Activated T-helper 2 cell treated with anti-CD3 and anti-CD28 coated beads, Interferon-gamma antibody, Interleukin-2, Interleukin-4, amounts not matched to agents 10 μg/mL and 5 μg/mL and 100 μg/mL, durations not matched to agents 14 hours and 24 hours and 36 hours (primary cell): Measurements from ENCODE around the gene THRB. TPM values are rescaled to one million over a fixed set of nuclear protein-coding genes. Genes with fewer than 3 reads are reported as not detected.

Experiments used
- DNase-seq: peaks from one replicate; pipeline ENCODE4 v3.0.0; 2021; ENCODE audit warnings: low spot score
- H3K27ac Mint-ChIP-seq: one replicate; pipeline ENCODE4 v1.8.0; 2021; ENCODE audit warnings: mixed read lengths
- H3K27me3 Mint-ChIP-seq: one replicate; pipeline ENCODE4 v1.8.0; 2021; ENCODE audit warnings: low read depth, mixed read lengths
- H3K36me3 Mint-ChIP-seq: one replicate; pipeline ENCODE4 v1.8.0; 2021; ENCODE audit warnings: low read depth, mixed read lengths
- H3K4me1 Mint-ChIP-seq: one replicate; pipeline ENCODE4 v1.8.0; 2021; ENCODE audit warnings: low read depth, mixed read lengths
- H3K4me3 Mint-ChIP-seq: one replicate; pipeline ENCODE4 v1.8.0; 2021; ENCODE audit warnings: low read depth, mild to moderate bottlenecking, moderate library complexity, mixed read lengths
- H3K9me3 Mint-ChIP-seq: one replicate; pipeline ENCODE4 v1.8.0; 2021; ENCODE audit warnings: mixed read lengths
- intact Hi-C: fragments of 100-400 bp; cut with micrococcal nuclease; formaldehyde crosslinking; loops from one replicate; pipeline ENCODE4 v1.15.1; 2023
- total RNA-seq: library from RNA; stranded (reverse); gene quantifications from 2 replicates; pipeline ENCODE4 v1.2.3, GENCODE V29; 2022

THRB gene
- total RNA-seq, 1 donor from 2014 or later, result not detected

DNA sequence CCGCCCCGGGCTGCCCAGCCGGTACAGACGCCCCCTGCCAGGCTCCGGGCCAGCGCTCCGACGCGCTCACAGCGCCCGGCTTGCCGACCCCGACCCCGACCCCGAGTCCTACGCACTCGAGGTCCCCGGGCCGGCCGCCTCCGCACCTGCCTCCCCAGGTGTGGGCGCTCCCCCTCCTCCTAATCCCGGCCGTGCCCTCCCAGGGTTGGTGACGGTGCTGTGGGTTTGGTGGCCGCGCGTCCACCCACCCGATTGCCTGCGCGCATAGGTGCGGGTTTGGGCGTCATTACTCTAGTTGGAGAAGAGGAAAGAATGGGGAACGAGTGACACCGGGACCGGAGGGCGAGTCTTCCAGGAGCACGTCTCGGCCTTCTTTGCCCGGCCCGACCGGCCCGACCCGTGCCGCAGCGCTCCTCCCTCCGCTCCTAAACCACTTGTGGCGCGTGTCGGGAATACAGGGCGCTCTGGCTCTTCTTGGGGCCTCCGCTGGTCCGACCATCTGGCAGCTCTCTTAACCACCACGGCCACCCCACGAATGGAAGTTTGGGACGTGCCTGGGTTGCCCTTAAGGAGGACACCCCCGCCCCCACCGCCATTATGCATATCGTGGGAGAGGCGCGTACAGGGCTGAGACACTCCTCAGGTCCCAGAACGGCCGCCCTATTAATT lies 810 bp upstream of the THRB start:
- Mint-ChIP-seq H3K9me3 (no peaks in the 10 kb centered on the region), H3K27ac (peak overlapping the region; percentile 46), H3K36me3 (no peaks in the 10 kb centered on the region), H3K4me1 (peaks cover 2% of the 10 kb centered on the region), H3K27me3 (peaks cover 52% of the 10 kb centered on the region), H3K4me3 (no peak overlapping the region)
- intact Hi-C loops, result loop anchor here (10.0 kb wide), 1 partner anchor 189 kb away; no protein-coding TSS in a partner anchor
- no peak for DNase-seq

DNA sequence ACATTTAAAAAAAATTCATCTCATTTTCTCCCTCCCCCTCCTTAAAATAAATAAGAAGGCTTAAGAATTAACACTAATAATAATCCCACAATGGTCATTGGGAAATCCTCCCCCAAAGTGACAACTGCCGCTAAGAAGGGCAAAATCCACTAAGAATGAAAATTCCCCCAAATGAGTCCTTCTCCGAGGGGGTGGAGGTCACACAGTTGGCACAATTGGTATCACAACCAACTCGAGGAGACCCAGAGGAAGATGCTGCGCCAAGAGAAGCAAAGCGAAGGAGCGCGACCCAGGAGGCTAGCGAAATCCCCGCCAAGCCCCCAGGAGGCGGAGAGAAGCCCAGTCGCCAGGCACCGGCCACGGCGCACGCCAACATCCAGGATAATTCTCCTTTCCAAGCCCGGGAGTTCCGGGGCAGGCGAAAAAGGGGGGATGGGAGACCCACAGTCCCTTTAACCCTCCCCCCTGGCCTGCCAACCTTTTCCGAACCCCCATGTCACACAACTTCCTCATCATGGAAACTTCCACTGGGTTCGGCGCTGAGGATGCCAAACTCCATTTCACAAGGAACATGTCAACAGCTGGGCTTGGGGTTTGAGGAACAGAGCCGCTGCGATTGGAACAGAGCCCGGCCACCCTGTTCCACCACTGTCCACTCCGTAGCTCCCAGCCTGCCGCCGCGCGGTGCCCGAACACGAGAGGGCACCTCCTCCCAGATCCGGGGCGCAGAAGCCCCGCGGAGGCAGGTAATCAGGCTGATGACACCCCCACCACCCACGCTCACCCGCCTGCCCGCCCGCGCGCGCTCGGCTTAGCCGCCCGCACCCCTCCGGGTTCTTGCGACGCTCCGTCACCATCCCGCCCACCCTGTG lies 668 bp downstream of the THRB start:
- Mint-ChIP-seq H3K36me3 (no peaks in the 10 kb centered on the region), H3K27me3 (peaks cover 52% of the 10 kb centered on the region)
- intact Hi-C loops, result loop anchor here (10.0 kb wide), 1 partner anchor 191 kb away; no protein-coding TSS in a partner anchor

DNA sequence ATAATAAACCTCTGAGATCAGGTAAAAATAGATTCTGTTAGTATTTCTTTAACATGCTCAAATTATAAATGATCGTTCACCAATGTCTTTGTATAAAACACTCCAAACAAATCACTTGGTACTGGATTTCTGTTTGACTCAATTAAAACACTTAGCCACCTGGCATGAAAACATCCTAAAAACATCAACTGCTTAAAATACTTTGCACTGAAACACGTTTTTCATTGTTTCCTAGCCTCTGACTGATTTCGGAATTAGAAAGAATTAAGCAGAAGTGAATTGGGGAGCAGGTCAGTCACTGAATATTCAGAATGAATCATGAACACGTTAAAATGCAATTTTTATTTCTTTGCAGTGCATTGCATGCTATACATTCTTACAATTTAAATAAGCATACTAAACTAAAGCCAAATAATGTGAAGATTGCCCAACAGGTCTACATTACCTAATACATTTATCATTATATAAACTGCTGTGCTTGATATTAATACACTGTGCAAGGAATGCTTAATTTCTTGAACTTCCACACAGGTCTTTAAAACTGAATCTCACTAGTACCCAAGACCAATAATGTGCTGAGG lies 1.6 kb downstream of the THRB start:
- H3K27me3 Mint-ChIP-seq, result peaks cover 52% of the 10 kb centered on the region
- no peaks in the 10 kb centered on the region for H3K9me3 Mint-ChIP-seq
- peaks cover 2% of the 10 kb centered on the region for H3K4me1 Mint-ChIP-seq
- no peak for DNase-seq
- H3K27ac Mint-ChIP-seq, result no peak overlapping the region
- H3K4me3 Mint-ChIP-seq, result no peak overlapping the region
- H3K36me3 Mint-ChIP-seq, result no peaks in the 10 kb centered on the region
- intact Hi-C loops, result loop anchor here (10.0 kb wide), 1 partner anchor 192 kb away; no protein-coding TSS in a partner anchor

More for the DNA sequence above, 668 bp downstream of the THRB start:
- no peak for DNase-seq
- H3K4me3 Mint-ChIP-seq, result no peak overlapping the region
- H3K27ac Mint-ChIP-seq, result no peak overlapping the region
- H3K9me3 Mint-ChIP-seq, result no peaks in the 10 kb centered on the region
- H3K4me1 Mint-ChIP-seq, result peaks cover 2% of the 10 kb centered on the region

DNA sequence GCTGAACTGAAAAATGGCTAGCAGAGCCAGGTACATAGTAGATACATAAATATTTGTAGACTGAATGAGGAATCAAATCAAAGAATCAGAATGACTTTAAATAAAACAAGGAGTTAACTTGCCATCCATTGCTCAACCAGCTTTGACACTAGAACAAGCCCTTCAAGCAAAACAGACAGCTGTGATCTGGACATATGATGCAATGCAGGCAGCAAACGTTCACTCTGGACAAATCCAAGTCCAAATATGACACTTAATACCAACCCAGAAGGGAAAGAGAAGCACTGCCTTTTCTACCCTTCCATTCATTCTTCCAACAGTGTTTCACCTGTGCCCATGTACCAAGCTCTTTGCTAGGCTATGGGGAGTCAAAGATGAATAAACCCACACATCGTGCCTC lies 4.5 kb downstream of the THRB start:
- Mint-ChIP-seq H3K27ac (no peak overlapping the region), H3K4me3 (no peak overlapping the region), H3K36me3 (no peaks in the 10 kb centered on the region), H3K27me3 (peaks cover 30% of the 10 kb centered on the region), H3K9me3 (no peaks in the 10 kb centered on the region), H3K4me1 (no peaks in the 10 kb centered on the region)
- DNase-seq, result no peak
- intact Hi-C loops, result loop anchor here (10.0 kb wide), 1 partner anchor 195 kb away; no protein-coding TSS in a partner anchor

DNA sequence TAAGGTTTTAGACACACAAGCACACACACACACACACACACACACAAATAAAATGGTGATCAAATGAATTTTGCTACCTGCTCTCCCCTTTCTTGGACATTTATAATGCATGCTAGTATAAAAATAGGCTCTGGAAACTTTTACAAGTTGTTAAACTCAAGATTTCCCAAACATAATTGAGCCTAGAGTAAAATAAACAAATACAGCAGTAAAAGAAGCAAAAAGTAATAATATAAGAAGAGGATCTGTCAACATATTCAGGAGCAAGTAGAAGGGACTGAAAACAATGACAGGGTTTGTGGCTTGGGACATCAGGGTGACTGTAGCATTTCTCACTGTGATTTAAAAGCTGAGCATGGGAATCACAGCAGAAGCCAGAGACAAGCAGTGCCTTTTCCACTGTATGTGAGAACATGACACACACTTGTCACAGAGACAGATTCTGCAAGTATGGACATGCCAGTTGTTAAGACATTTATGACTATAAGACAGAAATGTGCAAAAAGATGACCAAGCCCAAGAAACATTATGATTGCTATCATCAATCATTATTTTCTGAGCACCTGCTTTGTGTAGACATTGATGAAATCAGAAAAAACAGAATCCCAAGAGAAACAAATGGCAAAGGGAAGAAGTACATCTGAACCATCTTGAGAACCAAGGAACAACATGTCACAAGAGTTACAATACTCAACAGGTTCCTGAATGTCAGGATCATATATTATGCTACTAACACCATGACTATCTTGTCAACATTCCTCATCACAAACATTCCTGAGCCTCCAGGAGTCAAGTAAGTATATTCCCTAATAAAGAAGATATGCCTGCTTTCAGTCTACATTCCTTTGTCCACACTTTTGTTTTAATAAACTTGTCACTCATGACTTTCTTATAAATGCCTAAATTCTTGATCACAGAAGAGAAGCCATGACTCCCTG lies 7.1 kb downstream of the THRB start:
- Mint-ChIP-seq H3K27me3 (peaks cover 12% of the 10 kb centered on the region), H3K4me1 (no peaks in the 10 kb centered on the region), H3K4me3 (no peak overlapping the region), H3K9me3 (no peaks in the 10 kb centered on the region), H3K27ac (no peak overlapping the region), H3K36me3 (no peaks in the 10 kb centered on the region)
- intact Hi-C loops, result no loop called here
- no peak for DNase-seq

DNA sequence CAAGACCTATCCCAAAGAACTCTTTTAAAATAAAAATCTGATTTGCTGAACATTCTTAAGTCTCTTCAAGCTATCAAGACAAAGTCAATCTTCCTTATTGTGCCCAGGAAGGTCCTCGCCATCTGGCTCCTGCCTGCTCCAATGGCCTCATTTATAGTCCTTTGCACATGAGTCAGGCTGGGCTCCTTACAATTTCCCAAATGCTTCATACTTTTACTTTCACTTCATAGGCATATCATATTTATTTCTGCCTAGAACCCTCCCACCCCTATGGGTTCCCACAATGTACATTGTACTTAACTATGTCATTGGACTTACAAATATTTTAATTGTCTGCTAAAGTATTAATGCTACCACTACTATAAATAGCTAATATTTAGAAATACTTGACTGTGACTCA lies 9.1 kb downstream of the THRB start:
- no peaks in the 10 kb centered on the region for H3K36me3 Mint-ChIP-seq
- intact Hi-C loops, result no loop called here
- no peak for DNase-seq
- H3K4me1 Mint-ChIP-seq, result no peaks in the 10 kb centered on the region
- no peak overlapping the region for H3K27ac Mint-ChIP-seq
- no peaks in the 10 kb centered on the region for H3K27me3 Mint-ChIP-seq
- H3K9me3 Mint-ChIP-seq, result no peaks in the 10 kb centered on the region
- no peak overlapping the region for H3K4me3 Mint-ChIP-seq

DNA sequence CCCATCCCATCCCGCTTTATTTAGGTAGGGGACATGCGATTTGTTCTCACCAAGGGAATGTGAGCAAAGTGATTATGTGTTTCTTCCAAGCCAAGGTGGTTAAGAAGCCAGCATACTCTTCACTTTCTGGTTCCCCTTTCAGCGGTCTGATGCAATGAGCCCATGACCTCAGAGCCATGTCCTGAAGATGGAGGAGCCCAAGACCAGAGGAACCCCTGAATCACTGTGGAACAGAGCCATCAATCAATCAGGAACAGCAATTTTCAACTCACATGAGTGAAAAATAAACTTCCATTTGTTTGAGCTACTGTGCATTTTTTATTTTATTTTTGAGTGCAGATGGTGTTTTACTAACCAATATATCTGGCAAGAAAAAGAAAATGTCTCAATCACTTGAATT lies 10.8 kb downstream of the THRB start:
- Mint-ChIP-seq H3K4me1 (no peaks in the 10 kb centered on the region), H3K4me3 (no peak overlapping the region), H3K27ac (no peak overlapping the region), H3K27me3 (no peaks in the 10 kb centered on the region), H3K9me3 (no peaks in the 10 kb centered on the region), H3K36me3 (no peaks in the 10 kb centered on the region)
- intact Hi-C loops, result no loop called here
- no peak for DNase-seq

DNA sequence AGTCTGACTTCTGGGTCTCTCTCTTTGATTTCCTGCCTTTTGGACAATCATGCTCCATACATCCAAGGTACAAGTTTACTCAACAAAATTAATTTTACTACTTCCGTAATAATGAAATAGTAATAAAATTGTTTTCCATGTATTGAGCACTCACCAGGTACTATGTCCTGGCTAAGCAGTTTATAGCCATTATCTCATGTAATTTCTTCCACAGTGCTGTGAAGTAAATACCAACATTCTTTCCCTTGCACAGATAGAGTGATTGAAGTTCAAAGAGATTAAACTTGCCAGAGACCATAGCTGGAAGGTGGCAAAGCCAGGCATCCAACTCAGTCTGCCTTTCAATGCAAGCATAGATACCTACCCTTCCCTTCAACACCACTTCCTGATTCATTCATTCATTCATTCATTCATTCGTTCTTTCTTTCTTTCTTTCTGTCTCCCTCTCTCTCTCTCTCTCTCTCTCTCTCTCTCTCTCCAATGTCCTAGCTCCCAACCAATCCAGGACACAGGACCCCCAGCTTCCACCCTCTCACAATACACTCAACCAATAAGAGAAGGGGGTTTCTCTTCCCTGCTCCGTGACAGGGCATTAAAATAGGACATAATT lies 12.4 kb downstream of the THRB start:
- Mint-ChIP-seq H3K27ac (no peak overlapping the region), H3K36me3 (no peaks in the 10 kb centered on the region), H3K4me3 (no peak overlapping the region), H3K4me1 (no peaks in the 10 kb centered on the region), H3K9me3 (no peaks in the 10 kb centered on the region), H3K27me3 (no peaks in the 10 kb centered on the region)
- no peak for DNase-seq
- intact Hi-C loops, result no loop called here

DNA sequence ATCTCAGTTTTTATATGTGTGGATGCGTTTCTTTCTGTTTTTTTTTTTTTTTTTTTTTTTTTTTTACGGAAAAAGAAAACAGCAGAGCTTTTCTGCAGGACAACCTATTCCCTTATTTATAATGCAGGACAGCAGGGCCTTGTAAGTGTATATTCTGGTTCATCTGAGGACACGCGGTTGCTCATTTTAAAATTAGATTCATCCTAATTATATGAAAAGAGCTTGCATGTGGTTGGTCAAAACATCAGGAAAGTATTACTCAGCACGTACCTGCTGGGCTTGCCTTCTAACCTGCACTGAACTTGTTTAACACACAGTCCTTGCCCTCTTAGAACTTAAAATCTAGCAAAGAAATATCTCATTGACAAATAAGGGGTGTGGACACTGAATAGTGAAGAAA lies 13.5 kb downstream of the THRB start:
- no peaks in the 10 kb centered on the region for H3K9me3 Mint-ChIP-seq
- no peaks in the 10 kb centered on the region for H3K27me3 Mint-ChIP-seq
- no peak overlapping the region for H3K4me3 Mint-ChIP-seq
- intact Hi-C loops, result no loop called here
- H3K27ac Mint-ChIP-seq, result no peak overlapping the region
- H3K36me3 Mint-ChIP-seq, result no peaks in the 10 kb centered on the region
- DNase-seq, result no peak
- no peaks in the 10 kb centered on the region for H3K4me1 Mint-ChIP-seq

DNA sequence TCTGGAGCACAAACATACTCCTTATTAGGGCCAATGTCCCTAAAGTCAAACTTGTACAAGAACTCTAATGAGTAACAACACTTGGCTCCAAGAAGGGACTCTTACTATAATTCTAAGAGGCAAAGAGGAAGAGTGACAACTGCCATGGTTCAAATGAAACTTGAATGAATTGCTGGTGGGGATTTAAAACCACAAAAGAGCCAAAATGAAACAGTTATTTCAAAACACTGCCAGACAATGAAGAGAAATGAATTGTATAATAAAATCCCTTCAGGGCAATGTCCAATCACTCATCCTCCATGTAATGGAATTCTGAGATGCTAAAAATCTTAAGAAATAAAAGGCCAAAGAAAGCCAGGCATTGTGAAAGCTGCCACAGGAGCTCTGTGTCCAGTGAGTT lies 14.2 kb downstream of the THRB start:
- no peak for DNase-seq
- intact Hi-C loops, result no loop called here
- no peaks in the 10 kb centered on the region for H3K4me1 Mint-ChIP-seq
- no peaks in the 10 kb centered on the region for H3K27me3 Mint-ChIP-seq
- H3K27ac Mint-ChIP-seq, result no peak overlapping the region
- no peaks in the 10 kb centered on the region for H3K9me3 Mint-ChIP-seq
- H3K36me3 Mint-ChIP-seq, result no peaks in the 10 kb centered on the region
- H3K4me3 Mint-ChIP-seq, result no peak overlapping the region

DNA sequence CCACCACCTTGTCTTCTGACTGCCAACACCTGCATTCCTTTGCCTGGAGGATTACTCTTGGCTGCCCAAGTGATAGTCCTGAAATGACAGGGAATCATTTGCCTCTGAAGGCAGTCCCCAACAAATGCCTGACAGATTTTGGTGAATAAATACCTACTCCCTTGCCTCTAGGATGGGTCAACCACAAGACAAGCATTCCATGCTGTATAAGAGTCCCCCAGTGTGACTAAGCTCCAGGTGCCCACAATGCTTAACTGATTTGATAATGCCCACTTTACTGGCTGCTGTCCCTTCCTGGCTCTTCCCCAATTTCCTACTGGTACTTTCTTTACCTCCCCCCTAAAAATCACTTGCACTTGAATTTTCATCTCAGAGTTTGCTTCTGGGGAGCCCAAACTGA lies 14.8 kb downstream of the THRB start:
- H3K27me3 Mint-ChIP-seq, result no peaks in the 10 kb centered on the region
- H3K27ac Mint-ChIP-seq, result no peak overlapping the region
- no peaks in the 10 kb centered on the region for H3K9me3 Mint-ChIP-seq
- no peaks in the 10 kb centered on the region for H3K4me1 Mint-ChIP-seq
- DNase-seq, result no peak
- intact Hi-C loops, result no loop called here
- H3K36me3 Mint-ChIP-seq, result no peaks in the 10 kb centered on the region
- H3K4me3 Mint-ChIP-seq, result no peak overlapping the region
